H1 (cell line): Measurements from ENCODE around the gene DCAF8. TPM values are rescaled to one million over a fixed set of nuclear protein-coding genes. Genes with fewer than 3 reads are reported as not detected.

ENCODE experiments used
- BACH1 ChIP-seq: IDR thresholded peaks from 2 replicates; pipeline ENCODE4 v1.6.1; 2012; ENCODE audit warnings: low read length, improper control_type of control experiment
- CBX8 ChIP-seq: fragments of 300-800, 300-1000 bp; sonication (generic); IDR thresholded peaks from 2 replicates; pipeline ENCODE4 v1.7.1; 2016; ENCODE audit warnings: low read depth, low read length, borderline replicate concordance
- CTBP2 ChIP-seq: IDR thresholded peaks from 2 replicates; pipeline ENCODE4 v1.7.0; 2011; ENCODE audit warnings: borderline replicate concordance, mild to moderate bottlenecking, moderate library complexity, mixed read lengths, low read length; ENCODE audit not compliant: insufficient read depth, insufficient read length
- GABPA ChIP-seq: IDR thresholded peaks from 2 replicates; pipeline ENCODE4 v1.6.1; 2011; ENCODE audit warnings: mild to moderate bottlenecking, low read length, moderate library complexity, borderline replicate concordance; ENCODE audit not compliant: insufficient read depth
- HDAC2 ChIP-seq, 2 experiments: fragments of 300-600 bp in 1 of 2; sonication (generic) in 1 of 2; IDR thresholded peaks; 2 replicates each; pipeline ENCODE4 v1.6.1; 2011 to 2012; ENCODE audit warnings: low read depth in 2 of 2, low read length in 2 of 2, mild to moderate bottlenecking in 2 of 2, moderate library complexity in 2 of 2, borderline replicate concordance in 1 of 2, inconsistent platforms in 1 of 2
- RAD21 ChIP-seq, 2 experiments: IDR thresholded peaks in 1 of 2; conservative IDR thresholded peaks in 1 of 2; 2 replicates each; pipeline ENCODE4 v1.6.1; 2011; ENCODE audit warnings: low read depth in 2 of 2, low read length in 2 of 2, improper control_type of control experiment in 1 of 2, inconsistent platforms in 1 of 2, mild to moderate bottlenecking in 1 of 2, moderate library complexity in 1 of 2
- SIRT6 ChIP-seq: IDR thresholded peaks from one replicate; pipeline ENCODE4 v1.7.1; 2012; ENCODE audit warnings: low read length, inconsistent platforms
- SP1 ChIP-seq: IDR thresholded peaks from 2 replicates; pipeline ENCODE4 v1.6.1; 2011; ENCODE audit warnings: low read depth, low read length
- TEAD4 ChIP-seq: IDR thresholded peaks from 2 replicates; pipeline ENCODE4 v1.6.1; 2012; ENCODE audit warnings: low read depth, low read length, inconsistent platforms, mixed read lengths
- polyA plus RNA-seq, 7 experiments: library from polyadenylated mRNA; depleted of rRNA in 3 of 7; stranded (reverse) in 5 of 7; unstranded in 2 of 7; fragments of >200 nt in 5 of 7; fragments of 200-250 nt in 2 of 7; gene quantifications; 1 replicate in 5 of 7; 2 replicates in 1 of 7; 4 replicates in 1 of 7; pipeline versions ENCODE4 v1.2.1 to v1.2.3, GENCODE V29; 2011 to 2013; ENCODE audit warnings: missing spikeins in 2 of 7, mixed read lengths in 2 of 7
- total RNA-seq: library from RNA; stranded (reverse); fragmentation: NEBNext Ultra II Directional; extraction: Animal tissue kit (Norgen Biotek cat#: 25700); gene quantifications from 2 replicates; pipeline ENCODE4 v1.2.1, GENCODE V29; 2021
- TF ChIP-seq, protein P1 (sequence below): IDR thresholded peaks from 2 replicates; pipeline ENCODE4 v1.6.1; 2011; ENCODE audit warnings: low read depth, mild to moderate bottlenecking, low read length; ENCODE audit not compliant: insufficient read depth

The DCAF8 gene
- total and polyA plus RNA-seq, 2 of the 8 experiments (the other 6 are each of a cell fraction or from before 2014, with no cell fraction given): 68.2 to 110 TPM

DNA sequence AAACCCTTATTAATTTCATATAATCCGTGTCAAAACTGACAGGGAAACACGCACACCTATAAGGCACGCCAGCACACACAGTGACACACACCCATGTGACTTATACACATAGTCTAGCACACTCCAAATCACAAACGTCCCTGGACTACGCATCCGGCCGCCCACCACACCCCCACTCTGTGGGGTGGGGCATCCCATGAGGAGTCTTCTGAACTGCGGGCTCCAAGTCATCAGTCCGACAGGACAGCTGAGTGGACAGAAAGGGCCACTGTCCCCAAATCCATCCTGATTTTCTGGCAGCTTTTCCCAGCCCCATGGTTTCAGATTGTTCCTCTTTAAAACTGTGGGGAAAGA, 56.3 kb downstream of the DCAF8 start (continued):
- TF ChIP-seq, protein P1, sequence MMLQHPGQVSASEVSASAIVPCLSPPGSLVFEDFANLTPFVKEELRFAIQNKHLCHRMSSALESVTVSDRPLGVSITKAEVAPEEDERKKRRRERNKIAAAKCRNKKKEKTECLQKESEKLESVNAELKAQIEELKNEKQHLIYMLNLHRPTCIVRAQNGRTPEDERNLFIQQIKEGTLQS: no peak
- TF ChIP-seq BACH1: no peak
- TF ChIP-seq CTBP2: no peak
- no peak for TF ChIP-seq CBX8
- TF ChIP-seq GABPA: no peak
- TF ChIP-seq TEAD4: no peak
- no peak for TF ChIP-seq SIRT6
- TF ChIP-seq RAD21 (IDR thresholded peaks at IDR 0.05 in 1 of 2, conservative IDR thresholded peaks at IDR 0.05 in 1 of 2; ENCODE audit: low read depth in 2 of 2, low read length in 2 of 2): no peak
- no peak for TF ChIP-seq HDAC2 (IDR thresholded peaks at IDR 0.05; ENCODE audit: borderline replicate concordance in 1 of 2, low read depth in 2 of 2, low read length in 2 of 2)
- TF ChIP-seq SP1: no peak
